Gastroesophageal sphincter (tissue), 3 donors: Measurements from ENCODE around the gene TRDN.

ENCODE experiments used
- CTCF ChIP-seq, 4 experiments: fragments of 200-600 bp in 2 of 4; fragments of 450-650 bp in 2 of 4; sonication (generic) in 1 of 4; IDR thresholded peaks; one replicate each; pipeline ENCODE4 v1.5.1; 2017 to 2019; ENCODE audit warnings: antibody characterized with exemption in 4 of 4, mild to moderate bottlenecking in 2 of 4, moderate library complexity in 2 of 4
- EP300 ChIP-seq: sonication (generic); formaldehyde crosslinking; IDR thresholded peaks from one replicate; pipeline ENCODE4 v1.6.1; 2017; ENCODE audit warnings: antibody characterized with exemption, mild to moderate bottlenecking
- POLR2AphosphoS5 ChIP-seq: sonication (generic); formaldehyde crosslinking; IDR thresholded peaks from one replicate; pipeline ENCODE4 v1.6.1; 2017; ENCODE audit warnings: antibody characterized with exemption

GRCh38 chr6:123434186-123434585 lies 202.6 kb downstream of the TRDN start:
- no peak for TF ChIP-seq CTCF (IDR thresholded peaks at IDR 0.05)
- TF ChIP-seq POLR2AphosphoS5, result no peak
- TF ChIP-seq EP300, result no peak
